MM.1S (cell line): ENCODE data around the gene FOXC1.

ENCODE experiments used
- DNase-seq: peaks from one replicate; pipeline ENCODE4 v3.0.0-alpha.2; 2015
- H2AFZ ChIP-seq: fragments of 300-600 bp; sonication (generic); 2 replicates; pipeline ENCODE4 v1.6.0; 2016; ENCODE audit warnings: antibody characterized with exemption, low read length
- H3F3A ChIP-seq: fragments of 300-600 bp; sonication (generic); 2 replicates; pipeline ENCODE4 v1.6.1; 2016; ENCODE audit warnings: mild to moderate bottlenecking, antibody characterized with exemption, low read length, moderate library complexity, mixed read lengths; ENCODE audit not compliant: insufficient read depth
- H3K27ac ChIP-seq: fragments of 300-600 bp; sonication (generic); 2 replicates; pipeline ENCODE4 v1.5.1; 2016; ENCODE audit warnings: mild to moderate bottlenecking, low read length
- H3K27me3 ChIP-seq: fragments of 300-600 bp; sonication (generic); replicated peaks from 2 replicates; pipeline ENCODE4 v1.6.0; 2016; ENCODE audit warnings: low read length; ENCODE audit not compliant: insufficient read depth
- H3K36me3 ChIP-seq: fragments of 300-600 bp; sonication (generic); replicated peaks from 2 replicates; pipeline ENCODE4 v1.6.1; 2016; ENCODE audit warnings: mild to moderate bottlenecking, low read length, mixed read lengths; ENCODE audit not compliant: insufficient read depth
- H3K4me1 ChIP-seq: fragments of 300-600 bp; sonication (generic); 2 replicates; pipeline ENCODE4 v1.6.1; 2016; ENCODE audit warnings: low read length, mixed read lengths
- H3K4me2 ChIP-seq: fragments of 300-600 bp; sonication (generic); 2 replicates; pipeline ENCODE4 v1.6.0; 2016; ENCODE audit warnings: low read depth, low read length
- H3K4me3 ChIP-seq: fragments of 300-600 bp; sonication (generic); 2 replicates; pipeline ENCODE4 v1.5.1; 2016; ENCODE audit warnings: low read length, mixed read lengths
- H3K79me2 ChIP-seq: fragments of 300-600 bp; sonication (generic); 2 replicates; pipeline ENCODE4 v1.6.1; 2016; ENCODE audit warnings: mixed run types, low read length, mixed read lengths
- H3K9ac ChIP-seq: fragments of 300-600 bp; sonication (generic); 2 replicates; pipeline ENCODE4 v1.6.1; 2016; ENCODE audit warnings: low read length, mixed read lengths
- H3K9me2 ChIP-seq: fragments of 300-600 bp; sonication (generic); replicated peaks from 2 replicates; pipeline ENCODE4 v1.6.1; 2016; ENCODE audit warnings: mild to moderate bottlenecking, low read length, mixed read lengths; ENCODE audit not compliant: insufficient read depth
- H3K9me3 ChIP-seq: fragments of 300-600 bp; sonication (generic); replicated peaks from 2 replicates; pipeline ENCODE4 v1.6.1; 2016; ENCODE audit warnings: mild to moderate bottlenecking, low read length, mixed read lengths; ENCODE audit not compliant: insufficient read depth
- H4K20me1 ChIP-seq: fragments of 300-600 bp; sonication (generic); 2 replicates; pipeline ENCODE4 v1.6.1; 2016; ENCODE audit warnings: mild to moderate bottlenecking, low read length, moderate library complexity, mixed read lengths; ENCODE audit not compliant: insufficient read depth
- CTCF ChIP-seq: fragments of 300-600 bp; sonication (generic); IDR thresholded peaks from 2 replicates; pipeline ENCODE4 v1.5.1; 2016; ENCODE audit warnings: antibody characterized with exemption, low read length, mixed read lengths
- EZH2 ChIP-seq: fragments of 300-600 bp; sonication (generic); optimal IDR thresholded peaks from 2 replicates; pipeline ENCODE3; 2017; ENCODE audit warnings: low read depth, mild to moderate bottlenecking, antibody characterized with exemption, low read length, mixed read lengths
- EZH2phosphoT487 ChIP-seq: fragments of 300-600 bp; sonication (generic); IDR thresholded peaks from 2 replicates; pipeline ENCODE4 v1.6.1; 2018; ENCODE audit warnings: antibody characterized with exemption, low read length

FOXC1 gene

GRCh38 chr6:1597924-1598323 lies 11.8 kb upstream of the FOXC1 start:
- Histone ChIP-seq H3F3A (no peaks in the 10 kb centered on the region), H3K36me3 (no peaks in the 10 kb centered on the region), H4K20me1 (no peaks in the 10 kb centered on the region), H3K4me2 (no peak overlapping the region), H3K9ac (no peak overlapping the region), H3K9me2 (no peaks in the 10 kb centered on the region), H3K4me1 (no peaks in the 10 kb centered on the region), H3K4me3 (no peak overlapping the region), H2AFZ (no peak overlapping the region), H3K27me3 (peaks cover 31% of the 10 kb centered on the region), H3K9me3 (no peaks in the 10 kb centered on the region), H3K27ac (no peak overlapping the region), H3K79me2 (no peaks in the 10 kb centered on the region)
- no peak for DNase-seq
- TF ChIP-seq EZH2phosphoT487, result no peak
- no peak for TF ChIP-seq CTCF
- TF ChIP-seq EZH2, result no peak

- H3K9ac ChIP-seq, result no peak overlapping the region
- no peak for DNase-seq
- H3F3A ChIP-seq, result no peaks in the 10 kb centered on the region
- TF ChIP-seq EZH2 (no peak), EZH2phosphoT487 (no peak)
- H2AFZ ChIP-seq, result no peak overlapping the region
- H3K4me1 ChIP-seq, result no peaks in the 10 kb centered on the region
- no peaks in the 10 kb centered on the region for H3K9me3 ChIP-seq
- H3K79me2 ChIP-seq, result no peaks in the 10 kb centered on the region
- H3K4me3 ChIP-seq, result no peak overlapping the region
- no peaks in the 10 kb centered on the region for H4K20me1 ChIP-seq
- no peak overlapping the region for H3K4me2 ChIP-seq
- peaks cover 31% of the 10 kb centered on the region for H3K27me3 ChIP-seq
- H3K36me3 ChIP-seq, result no peaks in the 10 kb centered on the region
- no peak overlapping the region for H3K27ac ChIP-seq
- H3K9me2 ChIP-seq, result no peaks in the 10 kb centered on the region
These were observed 11.3 kb upstream of the FOXC1 start for GRCh38 chr6:1598433-1598832.

GRCh38 chr6:1598886-1599285 lies 10.8 kb upstream of the FOXC1 start:
- Histone ChIP-seq H2AFZ (no peak overlapping the region), H3F3A (no peaks in the 10 kb centered on the region), H3K9ac (no peak overlapping the region), H3K36me3 (no peaks in the 10 kb centered on the region), H4K20me1 (no peaks in the 10 kb centered on the region), H3K9me3 (no peaks in the 10 kb centered on the region), H3K79me2 (no peaks in the 10 kb centered on the region), H3K4me1 (no peaks in the 10 kb centered on the region), H3K4me3 (no peak overlapping the region), H3K9me2 (no peaks in the 10 kb centered on the region), H3K4me2 (no peak overlapping the region), H3K27me3 (peaks cover 34% of the 10 kb centered on the region), H3K27ac (no peak overlapping the region)
- no peak for TF ChIP-seq CTCF
- no peak for TF ChIP-seq EZH2phosphoT487
- no peak for TF ChIP-seq EZH2
- DNase-seq, result no peak

- TF ChIP-seq EZH2, result no peak
- TF ChIP-seq EZH2phosphoT487, result no peak
- TF ChIP-seq CTCF, result no peak
- H3K27ac ChIP-seq, result no peak overlapping the region
These were observed 10.2 kb upstream of the FOXC1 start for GRCh38 chr6:1599469-1599868.

More at GRCh38 chr6:1599469-1599868, 10.2 kb upstream of the FOXC1 start:
- Histone ChIP-seq H3K27me3 (peaks cover 32% of the 10 kb centered on the region), H3K4me3 (no peak overlapping the region), H3F3A (no peaks in the 10 kb centered on the region), H3K4me1 (no peaks in the 10 kb centered on the region), H3K9me2 (no peaks in the 10 kb centered on the region), H2AFZ (no peak overlapping the region), H3K4me2 (no peak overlapping the region), H3K79me2 (no peaks in the 10 kb centered on the region), H3K9ac (no peak overlapping the region), H3K36me3 (no peaks in the 10 kb centered on the region), H4K20me1 (no peaks in the 10 kb centered on the region), H3K9me3 (no peaks in the 10 kb centered on the region)
- DNase-seq, result no peak
